ENCODE data around the gene PTPRO. TPM values are rescaled to one million over a fixed set of nuclear protein-coding genes. Genes with fewer than 3 reads are reported as not detected.

The PTPRO gene
- total RNA-seq, 1 donor from 2014 or later, result 0.24 TPM

DNA sequence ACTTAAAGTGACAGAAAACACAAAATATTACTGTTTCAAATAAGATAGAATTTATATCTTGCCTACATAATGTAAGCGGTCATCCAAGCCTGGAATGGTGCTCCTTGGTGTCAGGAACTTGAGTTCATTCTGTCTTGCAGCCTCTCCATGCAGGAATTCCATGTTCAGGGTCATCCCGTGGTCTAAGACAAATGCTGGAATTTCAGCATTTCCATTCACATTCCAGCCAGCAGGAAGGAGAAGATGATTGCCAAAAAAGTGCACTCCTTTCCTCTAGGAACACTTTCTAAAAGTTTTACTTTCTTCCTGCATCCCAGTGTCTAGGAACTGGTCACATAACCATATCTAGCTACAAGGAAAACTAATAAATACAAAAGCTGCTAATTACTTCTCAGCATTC lies 106.3 kb downstream of the PTPRO start:
- TF ChIP-seq, protein P1, sequence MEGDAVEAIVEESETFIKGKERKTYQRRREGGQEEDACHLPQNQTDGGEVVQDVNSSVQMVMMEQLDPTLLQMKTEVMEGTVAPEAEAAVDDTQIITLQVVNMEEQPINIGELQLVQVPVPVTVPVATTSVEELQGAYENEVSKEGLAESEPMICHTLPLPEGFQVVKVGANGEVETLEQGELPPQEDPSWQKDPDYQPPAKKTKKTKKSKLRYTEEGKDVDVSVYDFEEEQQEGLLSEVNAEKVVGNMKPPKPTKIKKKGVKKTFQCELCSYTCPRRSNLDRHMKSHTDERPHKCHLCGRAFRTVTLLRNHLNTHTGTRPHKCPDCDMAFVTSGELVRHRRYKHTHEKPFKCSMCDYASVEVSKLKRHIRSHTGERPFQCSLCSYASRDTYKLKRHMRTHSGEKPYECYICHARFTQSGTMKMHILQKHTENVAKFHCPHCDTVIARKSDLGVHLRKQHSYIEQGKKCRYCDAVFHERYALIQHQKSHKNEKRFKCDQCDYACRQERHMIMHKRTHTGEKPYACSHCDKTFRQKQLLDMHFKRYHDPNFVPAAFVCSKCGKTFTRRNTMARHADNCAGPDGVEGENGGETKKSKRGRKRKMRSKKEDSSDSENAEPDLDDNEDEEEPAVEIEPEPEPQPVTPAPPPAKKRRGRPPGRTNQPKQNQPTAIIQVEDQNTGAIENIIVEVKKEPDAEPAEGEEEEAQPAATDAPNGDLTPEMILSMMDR (IDR thresholded peaks at IDR 0.05; ENCODE audit: unreplicated experiment), result no peak
- H3K27me3 Mint-ChIP-seq, result peaks cover 16% of the 10 kb centered on the region

DNA sequence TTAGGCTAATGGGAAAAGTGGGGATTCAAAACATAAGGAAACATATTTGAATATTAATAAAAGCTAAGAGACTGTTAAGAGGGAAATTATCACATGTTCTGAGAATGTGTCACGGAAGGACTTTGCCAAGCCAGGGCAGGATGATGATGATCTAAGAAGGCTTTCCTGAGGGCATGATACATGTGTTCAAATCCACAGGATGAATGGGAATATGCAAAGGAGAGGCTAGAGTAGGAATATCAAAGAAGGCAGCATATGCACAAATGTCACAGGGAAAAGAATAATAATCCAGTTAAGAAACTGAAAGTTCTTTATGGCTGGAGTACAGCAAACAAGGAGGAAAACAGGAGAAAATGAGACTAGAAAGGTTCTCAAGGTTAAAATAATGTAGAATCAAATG lies 107.0 kb downstream of the PTPRO start:
- H3K27me3 Mint-ChIP-seq, result peaks cover 16% of the 10 kb centered on the region
- no peaks in the 10 kb centered on the region for H3K36me3 Mint-ChIP-seq (ENCODE audit: insufficient read depth)
- H3K4me3 Mint-ChIP-seq (ENCODE audit: low read depth), result no peak overlapping the region
- H3K27ac Mint-ChIP-seq, result no peak overlapping the region
- DNase-seq (ENCODE audit: low spot score, unreplicated experiment), result no peak
- H3K9me3 Mint-ChIP-seq (ENCODE audit: low read depth), result no peaks in the 10 kb centered on the region
- TF ChIP-seq, protein P1 (IDR thresholded peaks at IDR 0.05; ENCODE audit: unreplicated experiment), result no peak
- no peaks in the 10 kb centered on the region for H3K4me1 Mint-ChIP-seq (ENCODE audit: low read depth)

More for the DNA sequence above, 106.3 kb downstream of the PTPRO start:
- Mint-ChIP-seq H3K36me3 (ENCODE audit: insufficient read depth) (no peaks in the 10 kb centered on the region), H3K4me3 (ENCODE audit: low read depth) (no peak overlapping the region), H3K27ac (no peak overlapping the region), H3K4me1 (ENCODE audit: low read depth) (no peaks in the 10 kb centered on the region), H3K9me3 (ENCODE audit: low read depth) (no peaks in the 10 kb centered on the region)
- DNase-seq (ENCODE audit: low spot score, unreplicated experiment), result no peak

DNA sequence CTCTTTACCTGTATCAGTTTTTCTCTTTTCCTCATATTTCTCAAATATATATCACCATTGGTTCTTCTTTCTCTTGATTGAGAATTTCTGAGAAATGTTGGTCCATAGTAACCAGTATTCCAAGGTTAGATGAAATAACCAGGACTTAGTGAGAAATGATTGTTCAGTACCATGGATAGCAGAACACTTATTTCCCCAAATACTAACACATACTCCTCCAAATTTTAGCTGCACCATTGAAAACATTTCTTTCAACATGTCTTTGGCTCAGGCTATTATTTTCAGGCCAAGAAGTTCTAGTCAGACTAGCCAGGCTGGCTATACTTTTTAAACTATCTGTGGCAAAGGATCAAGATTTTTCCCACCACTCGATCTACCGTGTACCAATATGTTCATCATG lies 113.3 kb downstream of the PTPRO start:
- Mint-ChIP-seq H3K27ac (no peak overlapping the region), H3K27me3 (peaks cover 2% of the 10 kb centered on the region), H3K4me3 (ENCODE audit: low read depth) (no peak overlapping the region), H3K36me3 (ENCODE audit: insufficient read depth) (no peaks in the 10 kb centered on the region), H3K9me3 (ENCODE audit: low read depth) (peaks cover 9% of the 10 kb centered on the region), H3K4me1 (ENCODE audit: low read depth) (no peaks in the 10 kb centered on the region)
- TF ChIP-seq, protein P1 (IDR thresholded peaks at IDR 0.05; ENCODE audit: unreplicated experiment), result no peak
- DNase-seq (ENCODE audit: low spot score, unreplicated experiment), result no peak

DNA sequence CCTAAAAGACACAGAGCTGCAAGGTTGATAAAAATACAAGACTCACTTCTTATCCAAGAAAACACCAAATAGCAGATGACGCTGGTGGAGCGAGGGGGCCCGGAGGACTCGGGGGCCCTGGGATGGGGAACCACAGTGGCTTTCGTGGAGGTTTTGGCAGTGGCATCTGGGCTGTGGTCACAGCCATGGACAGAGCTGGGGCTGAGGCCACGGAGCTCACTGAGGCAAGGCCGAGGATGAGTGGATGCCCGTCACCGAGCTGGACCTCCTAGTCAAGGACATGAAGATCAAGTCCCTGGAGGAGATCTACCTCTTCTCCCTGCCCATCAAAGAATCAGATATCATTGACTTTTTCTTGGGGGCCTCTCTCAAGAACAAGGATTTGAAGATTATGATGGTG lies 117.2 kb downstream of the PTPRO start:
- Mint-ChIP-seq H3K27ac (no peak overlapping the region), H3K4me1 (ENCODE audit: low read depth) (no peaks in the 10 kb centered on the region), H3K4me3 (ENCODE audit: low read depth) (no peak overlapping the region), H3K9me3 (ENCODE audit: low read depth) (peaks cover 13% of the 10 kb centered on the region), H3K27me3 (no peaks in the 10 kb centered on the region), H3K36me3 (ENCODE audit: insufficient read depth) (no peaks in the 10 kb centered on the region)
- DNase-seq (ENCODE audit: low spot score, unreplicated experiment), result no peak
- TF ChIP-seq, protein P1 (IDR thresholded peaks at IDR 0.05; ENCODE audit: unreplicated experiment), result no peak

DNA sequence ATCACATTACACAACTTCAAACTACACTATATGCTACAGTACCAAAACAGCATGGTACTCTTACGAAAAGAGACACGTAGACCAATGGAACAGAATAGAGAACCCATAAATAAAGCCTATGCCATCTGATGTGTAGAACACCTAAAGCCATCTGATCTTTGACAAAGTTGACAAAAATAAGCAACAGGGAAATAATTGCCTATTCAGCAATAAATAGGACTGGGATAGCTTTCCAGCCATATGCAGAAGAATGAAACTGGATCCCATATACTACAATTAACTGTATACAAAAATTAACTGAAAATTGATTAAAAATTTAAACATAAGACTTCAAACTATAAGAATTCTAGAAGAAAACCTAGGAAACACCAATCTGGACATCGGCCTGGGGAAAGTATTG lies 120.7 kb downstream of the PTPRO start:
- Mint-ChIP-seq H3K9me3 (ENCODE audit: low read depth) (peaks cover 13% of the 10 kb centered on the region), H3K4me1 (ENCODE audit: low read depth) (no peaks in the 10 kb centered on the region), H3K27me3 (no peaks in the 10 kb centered on the region), H3K4me3 (ENCODE audit: low read depth) (no peak overlapping the region), H3K27ac (no peak overlapping the region), H3K36me3 (ENCODE audit: insufficient read depth) (no peaks in the 10 kb centered on the region)
- TF ChIP-seq, protein P1 (IDR thresholded peaks at IDR 0.05; ENCODE audit: unreplicated experiment), result no peak
- DNase-seq (ENCODE audit: low spot score, unreplicated experiment), result no peak

Data from progenitor cell of endocrine pancreas (in vitro differentiated cells).